Stomach (tissue), 9 donors: ENCODE data around the gene CDH12. TPM values are rescaled to one million over a fixed set of nuclear protein-coding genes. Genes with fewer than 3 reads are reported as not detected.

Experiments
- DNase-seq, 2 donors: peaks; one replicate each; pipeline versions ENCODE4 v3.0.0 to v3.0.0-alpha.2; 2013 to 2019
- H3K27ac ChIP-seq, 5 donors: fragments of 200-600 bp in 4 of 5; sonication (generic) in 4 of 5; one replicate each; pipeline ENCODE4 v1.5.1; 2013 to 2019; ENCODE audit warnings: mild to moderate bottlenecking in 1 of 5, moderate library complexity in 1 of 5
- H3K27me3 ChIP-seq, 3 donors: fragments of 200-600 bp; sonication (generic); one replicate each; pipeline ENCODE4 v1.5.1; 2017 to 2019; ENCODE audit warnings: mixed run types in 1 of 3
- H3K36me3 ChIP-seq, 4 donors: fragments of 200-600 bp; sonication (generic); 1 replicate in 3 of 4; 2 replicates in 1 of 4; pipeline ENCODE4 v1.5.1; 2016 to 2019
- H3K4me1 ChIP-seq, 4 donors: fragments of 200-600 bp; sonication (generic); one replicate each; pipeline ENCODE4 v1.5.1; 2016 to 2019
- H3K4me3 ChIP-seq, 4 donors: fragments of 200-600 bp; sonication (generic) in 3 of 4; one replicate each; pipeline ENCODE4 v1.5.1; 2016 to 2019; ENCODE audit warnings: mild to moderate bottlenecking in 1 of 4
- H3K9me3 ChIP-seq, 4 donors: fragments of 200-600 bp; sonication (generic); one replicate each; pipeline ENCODE4 v1.5.1; 2016 to 2019
- EP300 ChIP-seq: sonication (generic); formaldehyde crosslinking; IDR thresholded peaks from one replicate; pipeline ENCODE4 v1.6.1; 2017; ENCODE audit warnings: antibody characterized with exemption
- POLR2A ChIP-seq, 4 donors: fragments of 450-650 bp; IDR thresholded peaks; one replicate each; pipeline ENCODE4 v1.6.1; 2016; ENCODE audit warnings: antibody characterized with exemption in 4 of 4, control low read depth in 2 of 4, mild to moderate bottlenecking in 1 of 4, moderate library complexity in 1 of 4
- POLR2AphosphoS5 ChIP-seq, 3 donors: sonication (generic); formaldehyde crosslinking; IDR thresholded peaks; one replicate each; pipeline ENCODE4 v1.6.1; 2016; ENCODE audit warnings: antibody characterized with exemption in 3 of 3
- WGBS, 5 donors: extraction: QIAGEN DNeasy Blood & Tissue Kit in 3 of 5; methylation state at CpG; one replicate each; pipeline versions ENCODE4 v1.1.5 to v1.1.7; 2013 to 2018; 5-methylcytosine and 5-hydroxymethylcytosine counted together
- intact Hi-C: fragments of 100-400 bp; cut with DNase I; formaldehyde crosslinking; loops from one replicate; pipeline ENCODE4 v1.15.1; 2023; ENCODE audit warnings: low total_unique reads
- polyA plus RNA-seq, 3 donors: library from polyadenylated mRNA; stranded (reverse); fragments of 200-250 nt; gene quantifications; one replicate each; pipeline ENCODE4 v1.2.3, GENCODE V29; 2013
- total RNA-seq, 5 donors: library from RNA; depleted of rRNA; stranded (reverse); fragments of >200 nt; gene quantifications; one replicate each; pipeline versions ENCODE4 v1.1.0 to v1.2.3, GENCODE V29; 2014 to 2016
- TF ChIP-seq, protein P1 (sequence below), 7 experiments: fragments of 450-650 bp in 4 of 7; fragments of 200-600 bp in 3 of 7; sonication (generic) in 3 of 7; IDR thresholded peaks; one replicate each; pipeline ENCODE4 v1.5.1; 2016 to 2019; ENCODE audit warnings: antibody characterized with exemption in 7 of 7, control low read depth in 2 of 7, mild to moderate bottlenecking in 1 of 7
- donor health status: healthy with polysubstance abuse.
- donor health status: Bipolar disorder and iron deficiency.
- donor health status: healthy.

Gene CDH12
- total and polyA plus RNA-seq, 8 donors: 0.76 to 1.3 TPM; not detected in 6

DNA sequence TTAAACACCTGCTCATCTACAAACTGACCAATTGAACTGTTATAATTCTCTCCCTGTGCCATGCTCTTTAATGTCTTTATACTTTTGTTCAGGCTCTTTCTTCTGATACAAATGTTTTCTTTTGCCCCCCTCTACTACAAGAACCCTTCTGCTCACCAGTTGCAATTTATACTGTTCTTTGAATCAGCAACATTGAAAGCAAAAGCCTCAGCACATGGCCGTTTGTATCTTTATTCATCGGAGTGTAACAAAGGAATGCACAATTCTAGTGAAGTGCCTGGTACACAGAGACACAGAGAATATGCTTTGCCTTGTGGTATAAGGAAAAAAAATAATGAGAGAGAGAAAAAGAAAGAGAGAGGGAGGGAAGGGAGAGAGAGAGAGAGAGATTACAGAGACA is 547.1 kb downstream of the CDH12 start:
- no peaks in the 10 kb centered on the region for H3K4me1 ChIP-seq
- TF ChIP-seq, protein P1, sequence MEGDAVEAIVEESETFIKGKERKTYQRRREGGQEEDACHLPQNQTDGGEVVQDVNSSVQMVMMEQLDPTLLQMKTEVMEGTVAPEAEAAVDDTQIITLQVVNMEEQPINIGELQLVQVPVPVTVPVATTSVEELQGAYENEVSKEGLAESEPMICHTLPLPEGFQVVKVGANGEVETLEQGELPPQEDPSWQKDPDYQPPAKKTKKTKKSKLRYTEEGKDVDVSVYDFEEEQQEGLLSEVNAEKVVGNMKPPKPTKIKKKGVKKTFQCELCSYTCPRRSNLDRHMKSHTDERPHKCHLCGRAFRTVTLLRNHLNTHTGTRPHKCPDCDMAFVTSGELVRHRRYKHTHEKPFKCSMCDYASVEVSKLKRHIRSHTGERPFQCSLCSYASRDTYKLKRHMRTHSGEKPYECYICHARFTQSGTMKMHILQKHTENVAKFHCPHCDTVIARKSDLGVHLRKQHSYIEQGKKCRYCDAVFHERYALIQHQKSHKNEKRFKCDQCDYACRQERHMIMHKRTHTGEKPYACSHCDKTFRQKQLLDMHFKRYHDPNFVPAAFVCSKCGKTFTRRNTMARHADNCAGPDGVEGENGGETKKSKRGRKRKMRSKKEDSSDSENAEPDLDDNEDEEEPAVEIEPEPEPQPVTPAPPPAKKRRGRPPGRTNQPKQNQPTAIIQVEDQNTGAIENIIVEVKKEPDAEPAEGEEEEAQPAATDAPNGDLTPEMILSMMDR (IDR thresholded peaks at IDR 0.05): no peak
- TF ChIP-seq EP300 (no peak), POLR2A (IDR thresholded peaks at IDR 0.05) (no peak), POLR2AphosphoS5 (IDR thresholded peaks at IDR 0.05) (no peak)
- H3K4me3 ChIP-seq: no peak overlapping the region
- H3K36me3 ChIP-seq: no peaks in the 10 kb centered on the region
- intact Hi-C loops: no loop called here
- whole genome bisulfite sequencing, 5 donors: 66 to 77% (median 67%) methylated on average over 2 of the region's 2 CpGs
- no peak overlapping the region for H3K27ac ChIP-seq
- DNase-seq: no peak
- no peaks in the 10 kb centered on the region for H3K9me3 ChIP-seq
- no peaks in the 10 kb centered on the region for H3K27me3 ChIP-seq

DNA sequence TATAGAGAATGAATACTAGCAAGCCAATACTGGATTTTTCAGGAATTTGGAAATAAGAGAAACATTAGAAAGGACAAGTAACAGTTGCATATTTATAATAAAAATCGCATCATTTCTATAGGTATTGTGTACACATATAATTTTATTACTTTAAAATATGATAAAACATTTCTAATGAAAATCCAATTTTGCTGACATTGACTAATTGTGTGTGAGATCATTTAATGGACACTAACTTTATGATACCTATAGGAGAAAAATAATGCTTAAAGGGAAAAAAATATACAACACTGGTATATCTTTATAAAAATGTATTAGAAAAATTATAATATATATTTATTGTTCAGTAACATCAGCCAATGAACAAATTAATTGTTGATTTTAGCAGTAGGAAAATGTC is 557.3 kb downstream of the CDH12 start:
- WGBS, 5 donors: 68 to 93% (median 80%) methylated on average over 1 of the region's 1 CpG
- DNase-seq: no peak
- TF ChIP-seq POLR2A (IDR thresholded peaks at IDR 0.05) (no peak), EP300 (no peak), POLR2AphosphoS5 (IDR thresholded peaks at IDR 0.05) (no peak)
- TF ChIP-seq, protein P1 (IDR thresholded peaks at IDR 0.05): no peak
- Histone ChIP-seq H3K9me3 (peaks cover 3 to 38% (median 19%) of the 10 kb centered on the region in 4 donors), H3K36me3 (no peaks in the 10 kb centered on the region), H3K27me3 (no peaks in the 10 kb centered on the region), H3K27ac (no peak overlapping the region), H3K4me3 (no peak overlapping the region), H3K4me1 (no peaks in the 10 kb centered on the region)
- intact Hi-C loops: no loop called here

DNA sequence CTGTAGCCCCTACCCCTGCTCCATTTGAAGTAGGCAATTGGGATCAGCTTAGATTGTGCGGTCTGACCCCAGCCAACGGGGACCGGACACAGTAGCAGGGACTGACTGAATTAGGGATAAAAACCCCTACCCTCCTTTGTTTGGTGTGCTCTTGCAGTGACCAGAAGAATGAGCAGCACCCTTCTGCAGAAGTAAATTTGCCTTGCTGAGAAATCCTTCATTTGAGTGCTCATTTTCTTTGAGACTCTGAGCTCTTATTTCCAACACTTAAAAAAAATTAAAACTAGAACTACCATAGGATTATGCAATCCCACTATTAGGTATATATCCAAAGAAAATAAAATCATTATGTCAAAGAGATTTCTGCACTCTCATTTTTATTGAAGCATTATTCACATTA is 560.0 kb downstream of the CDH12 start:
- Histone ChIP-seq H3K27me3 (no peaks in the 10 kb centered on the region), H3K4me1 (no peaks in the 10 kb centered on the region), H3K36me3 (no peaks in the 10 kb centered on the region), H3K4me3 (no peak overlapping the region), H3K9me3 (peaks cover 3 to 40% (median 21%) of the 10 kb centered on the region in 4 donors), H3K27ac (no peak overlapping the region)
- intact Hi-C loops: no loop called here
- 91 to 97% (median 94%) methylated on average over 3 of the region's 3 CpGs for WGBS, 5 donors
- DNase-seq: no peak
- no peak for TF ChIP-seq EP300
- no peak for TF ChIP-seq POLR2AphosphoS5 (IDR thresholded peaks at IDR 0.05)
- TF ChIP-seq POLR2A (IDR thresholded peaks at IDR 0.05): no peak
- TF ChIP-seq, protein P1 (IDR thresholded peaks at IDR 0.05): no peak

DNA sequence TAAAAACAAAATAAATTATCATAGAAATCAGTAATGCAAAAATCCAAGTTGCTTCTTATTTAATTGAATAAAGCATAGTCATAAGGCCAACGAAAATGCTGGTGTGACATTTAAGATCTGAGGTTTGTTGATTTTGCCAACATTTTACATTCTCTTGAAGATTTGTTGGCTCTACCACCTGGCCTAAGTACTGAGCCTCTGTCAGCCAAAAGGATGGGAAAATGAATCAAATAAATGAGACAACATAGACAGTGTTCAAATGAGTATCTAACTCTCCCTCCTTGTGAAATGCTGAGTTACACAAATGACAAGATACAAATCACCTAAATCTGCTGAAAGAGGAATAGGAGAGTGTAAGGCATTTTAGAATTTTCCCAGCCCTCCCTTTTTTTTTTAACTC is 575.0 kb downstream of the CDH12 start:
- Histone ChIP-seq H3K36me3 (no peaks in the 10 kb centered on the region), H3K9me3 (peaks cover 0 to 5% (median 0%) of the 10 kb centered on the region in 4 donors), H3K27ac (no peak overlapping the region), H3K4me1 (no peaks in the 10 kb centered on the region), H3K4me3 (no peak overlapping the region), H3K27me3 (no peaks in the 10 kb centered on the region)
- 64 to 78% (median 74%) methylated on average over 1 of the region's 1 CpG for WGBS, 5 donors
- DNase-seq: no peak
- intact Hi-C loops: no loop called here
- TF ChIP-seq POLR2A (IDR thresholded peaks at IDR 0.05): no peak
- TF ChIP-seq, protein P1 (IDR thresholded peaks at IDR 0.05): no peak
- no peak for TF ChIP-seq EP300
- TF ChIP-seq POLR2AphosphoS5 (IDR thresholded peaks at IDR 0.05): no peak
